COLO829 (cell line): ENCODE measurements around the gene TSPAN9.

ENCODE experiments used
- DNase-seq: peaks from one replicate; pipeline ENCODE4 v3.0.0; 2012; ENCODE audit warnings: low spot score

Gene TSPAN9

DNA sequence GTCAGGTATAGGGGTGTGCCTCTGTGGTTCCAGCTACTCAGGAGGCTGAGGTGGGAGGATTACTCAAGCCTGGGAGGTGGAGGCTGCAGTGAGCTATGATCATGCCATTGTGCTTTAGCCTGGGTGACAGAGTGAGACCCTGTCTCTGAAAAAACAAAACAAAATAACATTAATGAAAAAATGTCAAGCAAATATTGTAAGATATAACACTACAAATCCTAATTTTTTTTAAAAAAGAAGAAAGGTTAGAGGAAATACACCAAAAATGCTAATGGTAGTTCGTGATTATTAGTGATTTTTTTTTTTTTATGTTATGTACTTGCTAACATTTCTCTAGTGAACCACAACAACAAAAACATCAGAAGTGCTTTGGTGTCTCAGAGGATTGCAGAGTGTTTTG is 47.7 kb downstream of the TSPAN9 start:
- DNase-seq = no peak

DNA sequence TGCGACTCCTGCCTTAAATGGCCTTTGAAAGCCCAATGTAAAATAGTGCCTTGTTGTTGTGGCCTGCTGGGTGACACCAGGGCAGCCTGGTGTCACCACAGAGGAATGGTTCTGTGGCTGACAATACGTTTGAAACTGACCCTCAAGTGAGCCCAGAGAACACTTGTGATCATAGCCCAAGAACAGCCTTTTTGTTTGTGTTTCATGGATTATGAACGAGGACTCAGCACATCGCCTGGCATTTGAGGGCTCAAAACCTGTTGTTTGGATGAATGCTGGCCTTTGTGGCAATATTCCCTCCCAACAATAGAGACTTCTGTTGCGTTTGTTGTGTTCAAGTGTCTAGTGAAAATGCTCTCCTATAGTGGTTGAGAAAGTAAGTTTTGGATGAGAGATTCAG is 48.5 kb downstream of the TSPAN9 start:
- peak; percentile 66 for DNase-seq

DNA sequence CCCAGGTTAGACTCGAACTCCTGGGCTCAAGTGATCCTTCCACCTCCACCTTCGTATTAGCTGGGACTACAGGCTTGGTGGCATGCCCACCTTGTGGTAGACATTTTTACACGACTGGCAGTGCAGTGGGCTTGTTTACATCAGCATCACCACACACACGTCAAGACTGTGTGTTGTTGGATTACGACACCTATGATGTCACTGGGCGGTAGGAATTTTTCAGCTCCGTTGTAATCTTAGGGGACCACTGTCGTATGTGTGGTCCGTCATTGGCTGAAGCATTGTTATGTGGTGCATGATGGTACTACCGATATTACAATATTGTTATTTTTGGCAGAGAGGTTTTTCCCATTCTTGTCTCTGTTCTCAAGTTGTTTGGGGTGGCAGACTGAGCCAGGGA is 50.7 kb downstream of the TSPAN9 start:
- DNase-seq = no peak

DNA sequence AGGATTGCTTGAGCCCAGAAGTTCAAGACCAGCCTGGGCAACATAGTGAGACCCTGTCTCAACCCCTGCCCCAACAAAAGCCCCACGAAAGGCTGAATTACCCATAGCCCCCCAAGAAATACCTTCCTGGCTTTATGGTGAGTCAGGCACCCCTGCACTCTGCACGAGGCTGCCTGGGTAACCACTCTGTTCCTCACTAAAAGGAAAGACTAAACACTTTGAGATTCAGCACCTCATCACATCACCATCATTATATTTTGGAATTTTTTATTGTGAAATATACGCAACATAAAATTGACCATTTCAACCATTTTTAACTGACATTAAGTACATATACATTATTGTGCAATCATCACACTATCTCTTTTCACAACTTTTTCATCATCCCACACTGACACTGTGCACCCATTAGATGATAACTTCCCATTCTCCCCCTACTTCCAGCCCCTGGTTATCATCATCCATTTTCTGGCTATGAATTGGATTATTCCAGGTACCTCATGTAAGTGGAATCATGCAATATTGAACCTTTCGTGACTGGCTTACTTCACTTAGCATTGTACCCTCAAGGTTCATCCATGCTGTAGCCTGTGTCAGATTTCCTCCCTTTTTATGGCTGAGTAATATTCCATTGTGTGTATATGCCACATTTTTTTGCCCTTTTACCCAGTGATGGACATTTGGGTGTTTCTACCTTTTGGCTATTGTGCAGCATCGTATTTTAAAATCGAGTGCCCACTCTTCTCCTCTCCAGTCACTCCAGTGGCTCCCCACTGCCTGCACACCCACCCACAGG is 51.5 kb downstream of the TSPAN9 start:
- no peak for DNase-seq

DNA sequence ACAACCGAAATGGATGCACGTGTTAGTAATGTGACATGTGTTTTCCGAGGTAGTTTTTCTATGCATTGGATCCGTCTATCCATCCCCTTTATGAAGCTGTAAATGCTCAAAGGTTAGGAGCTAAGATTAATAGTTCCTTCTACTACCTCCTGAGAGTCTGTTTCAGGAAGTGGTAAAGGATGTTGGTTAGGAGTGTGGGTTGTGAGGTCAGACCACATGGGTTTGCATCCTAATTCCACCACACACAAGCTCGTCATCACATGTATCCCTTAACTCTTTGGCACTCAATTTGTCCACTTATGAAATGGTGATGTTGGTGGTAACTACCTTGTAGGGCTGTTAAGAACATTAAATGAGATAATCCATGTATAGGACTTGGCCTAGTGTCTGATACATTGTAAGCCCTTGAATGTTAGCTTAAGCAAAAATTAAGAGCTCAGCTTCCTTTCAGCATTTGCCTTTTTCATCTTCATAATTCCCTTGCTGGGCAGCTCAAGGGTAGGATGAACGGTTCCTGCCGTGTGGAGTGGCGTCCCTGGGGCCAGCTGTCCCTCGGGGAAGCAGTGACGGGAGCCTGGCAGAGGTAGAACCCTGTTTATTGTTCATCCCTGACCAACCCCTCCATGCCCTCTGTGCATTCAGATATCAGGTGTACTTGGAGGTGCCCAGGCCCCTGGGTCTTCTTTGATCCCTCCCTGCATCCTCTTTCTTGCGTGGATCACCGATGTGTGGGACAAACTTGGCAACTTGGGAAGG is 52.3 kb downstream of the TSPAN9 start:
- no peak for DNase-seq

DNA sequence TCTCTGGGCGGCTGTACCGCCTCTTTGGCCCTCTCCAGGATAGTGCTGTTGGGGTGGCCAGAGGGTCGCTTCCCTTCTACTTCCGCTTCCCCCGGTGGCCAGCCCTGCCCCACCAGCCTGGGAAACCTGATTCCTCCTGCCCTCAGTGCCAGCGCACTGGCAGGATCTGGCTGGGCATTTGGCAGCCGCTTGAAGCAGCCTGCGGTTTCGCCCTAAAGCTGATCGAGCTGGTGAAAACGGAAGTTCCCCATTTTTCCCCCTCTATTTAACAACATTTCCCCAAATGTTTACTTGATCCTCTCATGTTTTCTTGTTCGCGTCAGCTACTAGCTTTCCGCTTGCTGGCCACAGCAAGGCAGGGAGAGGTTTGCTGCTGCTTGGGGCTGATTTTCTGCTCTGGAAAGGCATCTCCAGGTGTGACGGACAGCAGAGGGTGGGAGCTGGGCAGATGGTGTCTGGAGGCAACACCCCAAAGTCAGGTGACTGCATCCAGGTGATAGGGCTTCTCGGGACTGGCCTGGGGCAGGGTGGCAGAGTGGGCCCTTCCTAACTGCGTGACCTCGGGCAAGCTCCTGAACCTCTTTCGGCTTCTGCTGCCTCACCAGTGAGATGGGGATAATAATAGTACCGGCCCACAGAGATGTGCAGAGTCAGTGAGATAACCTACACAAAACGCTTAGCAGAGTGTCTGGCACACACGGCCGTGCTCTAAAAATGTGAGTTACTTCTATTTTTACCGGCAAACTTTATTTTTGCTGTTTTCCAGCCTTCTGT is 53.1 kb downstream of the TSPAN9 start:
- DNase-seq = no peak

DNA sequence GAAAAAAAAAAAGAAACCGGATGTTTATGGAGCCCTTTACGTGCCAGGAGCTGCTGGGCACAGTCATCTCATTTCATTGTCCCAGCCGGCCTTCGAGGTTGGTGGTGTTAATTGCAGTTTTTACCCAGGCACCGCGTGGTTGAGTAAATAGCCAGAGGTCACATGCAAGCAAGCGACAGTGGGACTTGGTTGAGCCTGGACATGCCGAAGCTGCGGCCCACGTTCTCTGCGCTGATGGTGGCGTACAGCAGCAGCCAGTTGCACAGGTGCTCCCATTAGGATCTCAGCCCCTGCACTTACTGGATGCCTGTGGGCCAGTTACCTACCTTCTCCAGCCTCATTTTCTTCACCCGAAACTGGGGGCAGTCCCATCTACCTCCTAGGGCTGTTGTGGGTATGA is 54.0 kb downstream of the TSPAN9 start:
- DNase-seq = no peak

DNA sequence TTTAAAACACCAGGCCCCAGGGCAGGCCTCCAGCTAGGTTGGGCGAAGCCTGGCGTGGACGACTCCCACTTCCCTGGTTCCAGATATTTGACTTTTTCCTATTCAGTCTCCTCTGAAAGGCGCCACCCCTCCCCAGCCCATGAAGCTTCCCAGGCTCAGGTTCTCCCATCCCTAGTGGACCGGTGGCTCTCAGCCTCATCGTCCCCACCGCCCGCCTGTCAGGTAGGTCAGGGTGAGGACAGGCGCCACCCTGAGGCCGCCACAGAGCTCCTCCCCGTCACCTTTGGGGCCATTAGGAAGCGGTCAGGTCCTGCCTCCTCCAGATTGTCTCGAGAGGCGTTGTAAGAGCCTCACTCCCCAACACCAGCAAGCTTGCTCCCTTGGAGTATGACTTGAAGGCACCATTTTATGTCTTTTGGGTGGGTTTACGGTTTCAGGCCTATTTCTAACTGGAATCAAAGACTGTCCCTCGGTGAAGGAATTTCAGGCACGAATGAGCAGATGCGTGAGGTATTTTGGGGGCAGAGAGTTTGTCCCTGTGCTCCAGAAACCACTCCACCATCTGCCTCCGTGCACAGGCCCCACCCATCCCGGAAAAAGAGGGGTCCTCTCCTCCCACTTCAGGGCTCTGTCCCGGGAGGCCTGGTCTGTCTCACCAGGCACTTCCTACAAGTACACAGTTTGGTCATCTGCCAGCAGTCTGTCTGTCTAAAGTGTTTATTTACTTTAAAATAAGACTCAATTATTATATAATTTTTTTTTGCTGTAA is 55.6 kb downstream of the TSPAN9 start:
- no peak for DNase-seq

DNA sequence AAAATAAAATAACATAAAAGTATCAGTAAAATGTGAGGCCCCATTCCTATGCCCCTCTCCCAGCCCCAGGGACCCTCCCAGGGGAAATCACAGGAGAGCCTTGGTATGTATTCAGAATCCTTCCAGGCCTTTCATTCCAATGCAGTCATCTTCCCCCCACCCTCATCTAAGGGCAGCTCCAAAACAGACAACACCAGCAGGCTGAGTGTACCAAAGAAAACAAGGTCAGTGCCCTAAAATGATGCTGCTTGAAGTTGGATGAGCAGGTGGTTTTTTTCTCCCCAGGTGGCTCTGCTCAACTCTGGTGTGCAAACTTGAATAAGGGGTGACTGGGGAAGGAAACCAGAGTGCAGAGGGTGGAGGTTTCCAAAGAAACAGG is 56.2 kb downstream of the TSPAN9 start:
- no peak for DNase-seq

DNA sequence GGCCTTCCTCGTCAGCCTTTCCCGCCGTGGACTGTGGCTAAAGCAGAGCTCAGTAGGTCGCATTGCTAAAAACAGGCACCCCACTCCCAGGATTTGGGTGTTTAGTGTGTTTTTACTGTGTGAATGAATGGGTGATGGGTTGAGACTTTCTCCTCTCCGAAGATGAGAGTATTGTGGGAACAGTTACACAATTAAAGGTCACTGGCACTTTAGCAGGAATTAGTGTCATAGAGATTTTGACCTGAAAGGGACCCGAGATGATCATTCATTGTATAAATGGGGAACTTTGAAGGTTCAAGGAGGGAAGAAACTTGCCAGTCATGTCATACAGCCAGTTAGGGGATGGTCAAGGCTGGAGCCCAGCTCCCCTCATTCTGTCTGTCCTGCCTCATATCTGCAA is 56.9 kb downstream of the TSPAN9 start:
- no peak for DNase-seq

DNA sequence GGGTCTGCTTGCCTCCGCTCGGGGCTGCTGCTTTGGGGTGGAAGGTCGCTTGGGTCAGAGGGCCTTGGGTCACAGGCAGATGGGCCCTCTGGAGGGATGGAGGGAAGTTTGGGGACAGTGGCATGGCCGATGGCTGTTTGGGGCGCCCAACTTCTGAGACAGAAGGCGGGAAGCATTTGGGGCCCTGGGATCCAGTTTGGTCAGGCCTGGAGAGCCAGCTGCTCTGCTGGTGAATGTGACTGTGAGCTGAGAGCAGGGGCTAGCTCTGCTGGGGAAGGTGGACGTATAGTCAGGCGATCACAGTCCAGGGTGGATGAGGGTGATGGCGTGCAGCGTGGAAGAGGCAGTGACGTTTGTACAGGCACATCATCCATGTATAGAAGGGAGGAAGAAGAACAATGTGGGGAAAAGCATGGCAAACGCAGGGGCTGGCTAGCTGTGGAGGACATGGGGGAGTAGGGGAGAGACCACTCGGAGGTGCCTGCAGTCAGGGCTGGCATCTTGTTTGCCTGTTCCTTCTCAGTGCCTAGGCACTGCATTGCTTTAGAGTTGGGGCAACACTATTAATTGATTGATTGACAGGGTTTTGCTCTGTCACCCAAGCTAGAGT is 57.5 kb downstream of the TSPAN9 start:
- DNase-seq = no peak

DNA sequence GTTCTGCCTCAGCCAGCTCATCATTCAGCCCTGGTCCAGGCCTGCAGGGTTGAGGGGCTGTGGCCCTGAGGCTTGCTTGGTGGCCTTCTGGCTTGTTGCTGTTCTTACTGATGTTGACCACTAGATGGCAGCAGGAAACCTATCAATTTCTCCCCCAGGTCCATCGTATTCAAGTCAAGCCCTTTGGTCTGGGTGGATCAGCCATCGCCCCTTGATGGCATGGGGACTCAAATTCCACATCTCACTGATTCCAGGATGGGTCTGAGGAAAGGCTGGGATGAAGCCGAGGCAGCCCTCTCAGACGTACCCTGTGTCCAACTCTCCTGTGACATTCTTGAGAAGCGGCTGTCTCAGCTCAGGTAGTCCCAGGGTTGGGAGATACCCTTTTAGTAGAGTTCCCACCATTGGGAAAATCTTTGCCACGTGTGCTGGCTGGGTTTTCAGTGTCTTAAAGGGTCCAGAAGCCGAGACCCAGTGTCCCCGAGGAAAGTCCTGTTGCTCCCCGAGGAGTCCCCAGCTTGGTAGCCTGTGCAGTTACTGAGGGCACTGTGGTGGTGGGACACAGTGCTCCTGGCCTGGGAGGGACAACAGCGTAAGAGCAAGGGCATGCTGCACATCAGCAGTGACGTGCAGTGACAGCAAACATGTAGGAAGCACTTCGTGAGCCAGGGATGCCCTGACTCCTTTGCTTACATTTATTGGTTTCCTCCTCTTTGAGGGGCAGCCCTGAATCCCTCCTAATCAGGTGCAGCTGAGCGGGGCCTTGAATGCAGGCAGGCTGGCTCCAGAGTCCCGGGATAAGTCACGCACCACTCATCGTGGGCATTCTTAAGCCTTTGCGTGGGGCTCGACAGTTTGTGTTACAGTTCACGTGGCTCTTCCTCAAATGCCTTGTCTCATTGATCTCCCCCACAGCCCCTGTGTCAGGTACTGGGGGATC is 58.6 kb downstream of the TSPAN9 start:
- DNase-seq = peak; percentile 82

DNA sequence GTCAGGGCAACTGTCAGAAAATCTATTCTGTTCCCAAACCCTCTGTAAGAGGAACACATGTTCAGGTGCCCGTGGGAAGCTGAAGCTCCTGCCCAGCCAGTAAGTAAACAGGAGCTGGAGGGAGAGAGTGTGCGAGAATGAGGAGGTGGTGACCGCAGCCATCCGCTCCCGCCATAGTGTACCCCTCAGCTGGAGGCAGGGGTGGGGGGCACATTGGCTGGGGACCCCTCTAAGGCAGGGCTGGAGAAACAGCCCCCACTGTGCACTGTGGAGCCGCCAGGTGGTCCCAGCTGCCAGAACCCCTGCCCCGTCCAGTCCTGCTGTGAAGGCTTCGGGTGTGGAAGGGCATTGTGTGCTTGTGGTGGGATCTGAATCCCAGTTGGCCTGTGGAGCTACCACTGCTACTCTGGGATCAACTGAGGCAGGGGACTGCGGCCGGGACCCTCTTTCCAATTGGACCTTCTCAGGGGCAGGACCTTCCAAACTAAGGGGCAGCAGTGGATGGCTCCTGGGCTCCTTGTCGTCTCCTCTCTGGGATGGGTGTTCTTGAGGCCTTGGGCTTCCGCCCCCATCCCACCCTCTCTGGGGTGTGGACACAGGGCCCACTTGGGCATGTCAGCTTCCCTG is 59.6 kb downstream of the TSPAN9 start:
- DNase-seq = no peak

DNA sequence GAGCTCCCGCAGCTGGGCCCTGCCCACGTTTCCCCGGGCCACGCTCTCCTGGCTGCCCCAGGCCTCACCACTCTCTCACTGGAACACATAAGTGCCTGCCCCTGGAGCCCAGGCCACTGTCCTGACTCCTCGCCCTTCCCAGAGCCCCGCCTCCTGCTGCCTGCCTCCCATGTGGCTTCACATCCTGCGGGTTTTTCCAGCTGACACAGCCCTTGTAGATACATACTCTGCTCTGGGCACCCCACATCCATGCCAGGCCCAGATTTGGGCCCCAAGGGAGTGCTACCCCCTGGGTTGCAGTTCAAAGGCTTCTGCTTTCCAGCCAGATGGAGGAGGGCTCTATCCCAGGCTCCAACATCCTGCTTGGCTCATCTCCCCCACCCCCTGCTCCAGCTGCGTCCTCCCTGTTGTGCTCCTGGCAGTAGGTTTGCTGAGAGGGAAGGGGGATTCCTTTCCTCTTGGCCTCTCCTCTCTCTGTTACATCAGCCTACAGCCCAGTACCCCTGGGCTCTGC is 60.1 kb downstream of the TSPAN9 start:
- DNase-seq = no peak

DNA sequence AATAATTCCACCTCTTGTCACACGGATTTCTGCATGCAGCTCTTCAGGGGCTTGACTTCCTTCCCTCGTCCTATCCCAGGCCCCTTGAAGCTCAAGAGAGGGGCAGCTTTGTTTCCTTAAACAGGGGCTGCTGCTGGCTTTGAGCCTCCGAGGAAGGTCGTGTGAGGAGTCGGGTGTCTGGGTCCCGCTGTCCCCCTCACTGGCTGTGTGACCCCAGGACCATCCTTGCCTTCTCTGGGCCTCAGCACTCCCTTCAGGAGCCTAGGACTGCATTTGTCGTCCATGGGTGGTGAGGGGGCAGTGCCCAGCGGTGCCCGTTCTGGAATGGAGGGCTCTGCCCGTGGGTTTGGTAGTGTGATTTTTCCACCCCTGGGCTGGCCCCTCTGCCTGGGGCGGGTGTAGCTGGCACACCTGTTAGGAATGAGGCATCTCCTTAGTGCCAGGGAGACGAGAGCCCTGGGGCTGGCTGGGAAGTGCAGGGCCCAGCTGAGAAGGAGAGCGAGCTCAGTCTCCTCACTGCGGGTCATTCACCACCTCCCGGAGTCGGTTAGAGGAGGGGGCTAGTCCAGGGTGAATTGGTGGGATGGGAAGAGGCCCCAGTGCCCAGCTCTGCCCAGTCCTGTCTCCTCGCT is 60.8 kb downstream of the TSPAN9 start:
- no peak for DNase-seq

DNA sequence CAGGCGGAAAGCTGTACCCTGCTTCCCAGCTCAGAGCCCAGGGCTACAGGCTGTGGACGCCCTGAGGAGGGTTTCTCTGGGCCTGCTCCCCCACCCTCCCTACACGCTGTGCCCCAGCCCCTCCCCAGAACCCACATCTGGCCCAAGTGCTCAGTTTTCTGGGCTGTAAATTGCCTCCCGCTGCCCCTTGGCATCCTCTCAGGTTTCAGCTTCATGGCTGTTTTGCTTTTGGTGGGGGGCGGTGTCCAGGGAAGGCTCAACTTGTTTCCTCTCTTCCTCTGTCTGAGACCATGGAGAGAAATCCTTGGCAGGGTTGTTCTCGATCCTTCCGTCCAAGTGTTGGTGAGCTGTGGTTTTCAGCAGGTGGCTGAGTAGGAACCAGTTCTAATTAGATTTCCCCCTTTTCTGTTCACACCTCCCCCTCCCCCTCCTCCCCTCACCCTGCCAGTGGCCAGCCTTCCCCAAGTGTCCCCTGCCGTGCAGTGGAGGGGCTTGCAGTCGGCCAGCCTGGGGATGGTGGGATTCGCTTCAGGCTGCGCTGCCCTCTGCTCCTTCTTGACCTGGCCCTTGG is 61.8 kb downstream of the TSPAN9 start:
- DNase-seq = no peak

DNA sequence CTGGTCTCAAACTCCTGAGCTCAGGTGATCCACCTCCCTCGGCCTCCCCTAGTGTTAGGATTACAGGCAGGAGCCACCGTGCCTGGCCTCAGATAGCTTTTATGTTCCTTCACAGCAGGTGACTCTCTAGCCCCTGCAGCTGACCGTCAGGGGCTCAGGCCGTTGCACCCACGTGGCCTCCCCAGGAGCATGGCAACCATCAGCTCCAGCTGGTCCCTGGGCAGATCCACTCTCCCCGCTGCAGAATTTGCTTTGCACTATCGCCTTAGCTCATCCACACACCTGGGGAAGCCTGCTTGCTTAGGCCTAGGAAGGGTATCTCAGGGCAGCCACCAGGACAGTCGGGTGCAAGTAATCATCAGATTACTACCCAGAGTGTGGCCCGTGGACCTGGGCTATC is 62.6 kb downstream of the TSPAN9 start:
- no peak for DNase-seq

DNA sequence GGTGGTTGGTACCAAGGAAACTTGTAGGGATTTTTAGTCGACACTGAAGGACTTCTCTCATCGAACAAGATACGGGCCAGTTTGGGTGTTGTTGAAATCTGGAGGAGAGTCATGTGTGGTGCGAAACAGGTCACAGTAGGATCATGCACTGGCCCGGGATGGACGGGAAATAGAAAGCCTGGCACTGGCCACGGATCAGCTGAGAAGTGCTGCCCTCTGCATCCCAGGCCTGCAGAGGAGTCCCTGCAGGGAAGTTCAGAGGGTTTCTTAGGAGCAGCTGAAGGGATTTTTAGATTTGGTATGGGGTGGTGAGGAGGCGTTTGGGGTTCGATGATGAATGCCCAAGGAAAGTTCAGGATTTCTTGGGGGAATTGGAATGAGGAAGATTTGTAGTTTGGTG is 63.1 kb downstream of the TSPAN9 start:
- no peak for DNase-seq
